ENCODE measurements around the gene PCDHGB7.
"Not testable (repeated sequence)": the region's sequence is repeated elsewhere in the genome, so short reads cannot be mapped to it uniquely, and the experiment has no call there.

PCDHGB7 gene

DNA sequence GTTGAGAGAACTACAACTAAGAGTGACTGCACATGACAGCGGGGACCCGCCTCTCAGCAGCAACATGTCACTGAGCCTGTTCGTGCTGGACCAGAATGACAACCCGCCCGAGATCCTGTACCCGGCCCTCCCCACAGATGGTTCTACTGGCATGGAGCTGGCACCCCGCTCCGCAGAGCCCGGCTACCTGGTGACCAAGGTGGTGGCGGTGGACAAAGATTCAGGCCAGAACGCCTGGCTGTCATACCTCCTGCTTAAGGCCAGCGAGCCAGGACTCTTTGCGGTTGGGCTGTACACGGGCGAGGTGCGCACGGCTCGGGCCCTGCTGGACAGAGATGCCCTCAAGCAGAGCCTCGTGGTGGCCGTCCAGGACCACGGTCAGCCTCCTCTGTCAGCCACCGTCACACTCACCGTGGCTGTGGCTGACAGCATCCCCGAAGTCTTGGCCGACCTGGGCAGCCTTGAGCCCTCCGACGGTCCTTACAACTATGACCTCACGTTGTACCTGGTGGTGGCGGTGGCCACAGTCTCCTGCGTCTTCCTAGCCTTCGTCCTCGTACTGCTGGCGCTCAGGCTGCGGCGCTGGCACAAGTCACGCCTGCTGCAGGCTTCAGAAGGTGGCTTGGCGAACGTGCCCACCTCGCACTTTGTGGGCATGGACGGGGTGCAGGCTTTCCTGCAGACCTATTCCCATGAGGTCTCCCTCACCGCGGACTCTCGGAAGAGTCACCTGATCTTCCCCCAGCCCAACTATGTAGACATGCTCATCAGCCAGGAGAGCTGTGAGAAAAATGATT, 32.8 kb upstream of the PCDHGB7 start:
- no peak overlapping the region for H3K27ac ChIP-seq (ENCODE audit: low read depth, low read length, severe bottlenecking)
- no peaks in the 10 kb centered on the region for H3K36me3 ChIP-seq (ENCODE audit: control insufficient read depth, insufficient read depth, low read length)
- H3K4me3 ChIP-seq (ENCODE audit: extremely low read depth, insufficient read depth, low read length, poor library complexity, severe bottlenecking): no peak overlapping the region
- WGBS, 2 experiments (ENCODE audit: insufficient coverage in 2 of 2): 94 to 95% methylated on average over 39 to 43 of the region's 43 CpGs
- H3K4me1 ChIP-seq (ENCODE audit: control insufficient read depth, insufficient read depth, low read length, poor library complexity, severe bottlenecking): no peaks in the 10 kb centered on the region
- H3K9me3 ChIP-seq (ENCODE audit: control insufficient read depth, low read length): peaks cover 31% of the 10 kb centered on the region

DNA sequence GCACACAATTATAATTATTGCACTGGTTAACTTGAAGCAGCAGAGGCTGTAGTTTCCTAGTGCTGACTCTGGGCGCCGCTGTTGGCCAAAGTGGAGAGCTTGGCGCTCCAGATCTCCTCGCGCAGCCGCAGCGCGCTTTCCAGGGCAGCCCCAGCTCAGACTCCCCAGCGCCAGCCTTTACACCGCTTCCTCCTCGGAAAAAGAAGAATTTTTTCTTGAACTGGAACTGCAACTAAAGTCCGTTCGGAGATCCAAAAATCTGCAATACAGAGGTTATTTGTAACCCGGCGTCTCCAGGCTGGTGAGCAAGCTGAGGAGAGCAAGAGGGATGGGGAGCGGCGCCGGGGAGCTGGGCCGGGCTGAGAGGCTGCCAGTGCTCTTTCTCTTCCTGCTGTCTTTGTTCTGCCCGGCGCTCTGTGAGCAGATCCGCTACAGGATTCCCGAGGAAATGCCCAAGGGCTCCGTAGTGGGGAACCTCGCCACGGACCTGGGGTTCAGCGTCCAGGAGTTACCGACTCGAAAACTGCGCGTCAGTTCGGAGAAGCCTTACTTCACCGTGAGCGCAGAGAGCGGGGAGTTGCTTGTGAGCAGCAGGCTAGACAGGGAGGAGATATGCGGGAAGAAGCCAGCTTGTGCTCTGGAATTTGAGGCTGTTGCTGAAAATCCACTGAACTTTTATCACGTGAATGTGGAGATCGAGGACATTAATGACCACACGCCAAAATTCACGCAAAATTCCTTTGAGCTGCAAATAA, 29.7 kb upstream of the PCDHGB7 start, which contains the start of gene PCDHGB4:
TSS of gene PCDHGB4 (plus strand) at position 142 of the 755 bp plus-strand sequence. CDS start at position 329, 187 bp downstream.
- H3K4me3 ChIP-seq (ENCODE audit: extremely low read depth, insufficient read depth, low read length, poor library complexity, severe bottlenecking): peak within 1 kb of the TSS; percentile 18
- 64 to 74% methylated on average over 12 to 15 of the region's 40 CpGs for WGBS, 2 experiments (ENCODE audit: insufficient coverage in 2 of 2)
- H3K4me1 ChIP-seq (ENCODE audit: control insufficient read depth, insufficient read depth, low read length, poor library complexity, severe bottlenecking); H3K36me3 ChIP-seq (ENCODE audit: control insufficient read depth, insufficient read depth, low read length); H3K27ac ChIP-seq (ENCODE audit: low read depth, low read length, severe bottlenecking): not testable (repeated sequence)
- H3K9me3 ChIP-seq (ENCODE audit: control insufficient read depth, low read length): peaks cover 49% of the 10 kb centered on the region

DNA sequence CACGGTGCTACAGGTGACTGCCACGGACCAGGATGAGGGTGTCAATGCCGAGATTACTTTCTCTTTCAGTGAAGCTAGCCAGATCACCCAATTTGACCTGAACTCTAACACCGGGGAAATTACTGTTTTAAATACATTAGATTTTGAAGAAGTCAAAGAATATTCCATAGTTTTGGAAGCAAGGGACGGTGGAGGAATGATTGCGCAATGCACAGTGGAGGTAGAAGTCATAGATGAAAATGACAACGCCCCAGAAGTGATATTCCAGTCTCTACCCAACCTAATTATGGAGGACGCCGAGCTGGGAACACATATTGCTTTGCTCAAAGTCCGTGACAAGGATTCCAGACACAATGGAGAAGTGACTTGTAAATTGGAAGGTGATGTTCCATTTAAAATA, 28.8 kb upstream of the PCDHGB7 start:
- no peak overlapping the region for H3K4me3 ChIP-seq (ENCODE audit: extremely low read depth, insufficient read depth, low read length, poor library complexity, severe bottlenecking)

GRCh38 chr5:141389153-141390042, 28.1 kb upstream of the PCDHGB7 start:
- H3K4me1 ChIP-seq (ENCODE audit: control insufficient read depth, insufficient read depth, low read length, poor library complexity, severe bottlenecking): no peaks in the 10 kb centered on the region
- H3K4me3 ChIP-seq (ENCODE audit: extremely low read depth, insufficient read depth, low read length, poor library complexity, severe bottlenecking): no peak overlapping the region
- H3K36me3 ChIP-seq (ENCODE audit: control insufficient read depth, insufficient read depth, low read length): peaks cover 15% of the 10 kb centered on the region
- H3K9me3 ChIP-seq (ENCODE audit: control insufficient read depth, low read length): peaks cover 56% of the 10 kb centered on the region
- no peak overlapping the region for H3K27ac ChIP-seq (ENCODE audit: low read depth, low read length, severe bottlenecking)
- 95 to 97% methylated on average over 70 to 77 of the region's 77 CpGs for WGBS, 2 experiments (ENCODE audit: insufficient coverage in 2 of 2)

More for the DNA sequence above, 28.8 kb upstream of the PCDHGB7 start:
- peaks cover 50% of the 10 kb centered on the region for H3K9me3 ChIP-seq (ENCODE audit: control insufficient read depth, low read length)
- WGBS, 2 experiments (ENCODE audit: insufficient coverage in 2 of 2): 94 to 98% methylated on average over 4 to 6 of the region's 10 CpGs
- no peaks in the 10 kb centered on the region for H3K4me1 ChIP-seq (ENCODE audit: control insufficient read depth, insufficient read depth, low read length, poor library complexity, severe bottlenecking)
- peaks cover 14% of the 10 kb centered on the region for H3K36me3 ChIP-seq (ENCODE audit: control insufficient read depth, insufficient read depth, low read length)
- H3K27ac ChIP-seq (ENCODE audit: low read depth, low read length, severe bottlenecking): no peak overlapping the region

DNA sequence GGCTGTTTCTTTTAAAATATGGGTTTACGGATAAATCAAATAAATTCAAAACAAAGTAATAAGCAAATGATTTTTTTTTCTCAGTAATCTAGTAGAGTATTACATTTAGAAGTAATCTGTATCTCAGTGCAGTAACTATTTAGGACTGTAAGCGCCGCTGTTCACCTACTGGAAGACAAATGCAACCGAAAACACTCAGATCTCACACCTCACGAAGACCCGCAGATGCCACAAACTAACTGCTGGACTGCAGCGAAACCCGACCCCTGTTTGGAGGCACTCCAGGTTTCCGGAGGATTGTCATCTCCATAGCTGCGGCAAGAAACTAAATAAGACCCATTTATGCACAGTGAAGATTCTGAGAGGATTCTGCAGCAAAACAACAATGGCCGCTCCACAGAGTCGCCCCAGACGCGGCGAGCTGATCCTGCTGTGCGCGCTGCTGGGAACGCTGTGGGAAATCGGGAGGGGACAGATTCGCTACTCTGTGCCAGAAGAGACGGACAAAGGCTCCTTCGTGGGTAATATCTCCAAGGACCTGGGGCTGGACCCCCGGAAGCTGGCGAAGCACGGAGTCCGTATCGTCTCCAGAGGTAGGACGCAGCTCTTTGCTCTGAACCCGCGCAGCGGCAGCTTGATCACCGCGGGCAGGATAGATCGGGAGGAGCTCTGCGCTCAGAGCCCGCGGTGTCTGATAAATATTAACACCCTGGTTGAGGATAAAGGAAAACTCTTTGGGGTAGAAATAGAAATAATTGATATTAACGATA, 24.9 kb upstream of the PCDHGB7 start, which contains the start of gene PCDHGA8:
TSS of gene PCDHGA8 (plus strand) at position 205 of the 770 bp plus-strand sequence. CDS start at position 386, 181 bp downstream.
- H3K27ac ChIP-seq (ENCODE audit: low read depth, low read length, severe bottlenecking): no peak within 1 kb of the TSS
- 92 to 96% methylated on average over 31 to 37 of the region's 38 CpGs for WGBS, 2 experiments (ENCODE audit: insufficient coverage in 2 of 2)
- peaks cover 15% of the 10 kb centered on the region for H3K36me3 ChIP-seq (ENCODE audit: control insufficient read depth, insufficient read depth, low read length)
- no peaks in the 10 kb centered on the region for H3K4me1 ChIP-seq (ENCODE audit: control insufficient read depth, insufficient read depth, low read length, poor library complexity, severe bottlenecking)
- H3K4me3 ChIP-seq (ENCODE audit: extremely low read depth, insufficient read depth, low read length, poor library complexity, severe bottlenecking): no peak within 1 kb of the TSS
- H3K9me3 ChIP-seq (ENCODE audit: control insufficient read depth, low read length): peaks cover 63% of the 10 kb centered on the region

GRCh38 chr5:141393267-141393666, 24.2 kb upstream of the PCDHGB7 start:
- no peak overlapping the region for H3K4me3 ChIP-seq (ENCODE audit: extremely low read depth, insufficient read depth, low read length, poor library complexity, severe bottlenecking)
- H3K27ac ChIP-seq (ENCODE audit: low read depth, low read length, severe bottlenecking): no peak overlapping the region
- H3K9me3 ChIP-seq (ENCODE audit: control insufficient read depth, low read length): peaks cover 63% of the 10 kb centered on the region
- H3K4me1 ChIP-seq (ENCODE audit: control insufficient read depth, insufficient read depth, low read length, poor library complexity, severe bottlenecking): no peaks in the 10 kb centered on the region
- 95% methylated on average over 19 to 20 of the region's 21 CpGs for WGBS, 2 experiments (ENCODE audit: insufficient coverage in 2 of 2)
- peaks cover 15% of the 10 kb centered on the region for H3K36me3 ChIP-seq (ENCODE audit: control insufficient read depth, insufficient read depth, low read length)

DNA sequence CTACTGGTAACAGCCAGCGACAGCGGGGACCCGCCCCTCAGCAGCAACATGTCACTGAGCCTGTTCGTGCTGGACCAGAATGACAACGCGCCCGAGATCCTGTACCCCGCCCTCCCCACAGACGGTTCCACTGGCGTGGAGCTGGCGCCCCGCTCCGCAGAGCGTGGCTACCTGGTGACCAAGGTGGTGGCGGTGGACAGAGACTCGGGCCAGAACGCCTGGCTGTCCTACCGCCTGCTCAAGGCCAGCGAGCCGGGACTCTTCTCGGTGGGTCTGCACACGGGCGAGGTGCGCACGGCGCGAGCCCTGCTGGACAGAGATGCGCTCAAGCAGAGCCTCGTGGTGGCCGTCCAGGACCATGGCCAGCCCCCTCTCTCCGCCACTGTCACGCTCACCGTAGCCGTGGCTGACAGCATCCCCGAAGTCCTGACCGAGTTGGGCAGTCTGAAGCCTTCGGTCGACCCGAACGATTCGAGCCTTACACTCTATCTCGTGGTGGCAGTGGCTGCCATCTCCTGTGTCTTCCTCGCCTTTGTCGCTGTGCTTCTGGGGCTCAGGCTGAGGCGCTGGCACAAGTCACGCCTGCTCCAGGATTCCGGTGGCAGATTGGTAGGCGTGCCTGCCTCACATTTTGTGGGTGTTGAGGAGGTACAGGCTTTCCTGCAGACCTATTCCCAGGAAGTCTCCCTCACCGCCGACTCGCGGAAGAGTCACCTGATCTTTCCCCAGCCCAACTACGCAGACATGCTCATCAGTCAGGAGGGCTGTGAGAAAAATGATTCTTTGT, 22.9 kb upstream of the PCDHGB7 start:
- not testable (repeated sequence) for H3K4me3 ChIP-seq (ENCODE audit: extremely low read depth, insufficient read depth, low read length, poor library complexity, severe bottlenecking); H3K4me1 ChIP-seq (ENCODE audit: control insufficient read depth, insufficient read depth, low read length, poor library complexity, severe bottlenecking); H3K27ac ChIP-seq (ENCODE audit: low read depth, low read length, severe bottlenecking)
- WGBS, 2 experiments (ENCODE audit: insufficient coverage in 2 of 2): 93 to 96% methylated on average over 18 to 35 of the region's 53 CpGs
- Histone ChIP-seq H3K9me3 (ENCODE audit: control insufficient read depth, low read length) (peaks cover 63% of the 10 kb centered on the region), H3K36me3 (ENCODE audit: control insufficient read depth, insufficient read depth, low read length) (peaks cover 15% of the 10 kb centered on the region)

GRCh38 chr5:141397756-141398551, 19.5 kb upstream of the PCDHGB7 start, which contains the start of gene PCDHGB5:
TSS of gene PCDHGB5 (plus strand) at chr5:141397947. CDS start at chr5:141398128, 181 bp downstream.
- not testable (repeated sequence) for H3K4me1 ChIP-seq (ENCODE audit: control insufficient read depth, insufficient read depth, low read length, poor library complexity, severe bottlenecking); H3K27ac ChIP-seq (ENCODE audit: low read depth, low read length, severe bottlenecking); H3K4me3 ChIP-seq (ENCODE audit: extremely low read depth, insufficient read depth, low read length, poor library complexity, severe bottlenecking)
- H3K9me3 ChIP-seq (ENCODE audit: control insufficient read depth, low read length): peaks cover 48% of the 10 kb centered on the region
- peaks cover 12% of the 10 kb centered on the region for H3K36me3 ChIP-seq (ENCODE audit: control insufficient read depth, insufficient read depth, low read length)
- 85 to 92% methylated on average over 14 of the region's 43 CpGs for WGBS, 2 experiments (ENCODE audit: insufficient coverage in 2 of 2)

DNA sequence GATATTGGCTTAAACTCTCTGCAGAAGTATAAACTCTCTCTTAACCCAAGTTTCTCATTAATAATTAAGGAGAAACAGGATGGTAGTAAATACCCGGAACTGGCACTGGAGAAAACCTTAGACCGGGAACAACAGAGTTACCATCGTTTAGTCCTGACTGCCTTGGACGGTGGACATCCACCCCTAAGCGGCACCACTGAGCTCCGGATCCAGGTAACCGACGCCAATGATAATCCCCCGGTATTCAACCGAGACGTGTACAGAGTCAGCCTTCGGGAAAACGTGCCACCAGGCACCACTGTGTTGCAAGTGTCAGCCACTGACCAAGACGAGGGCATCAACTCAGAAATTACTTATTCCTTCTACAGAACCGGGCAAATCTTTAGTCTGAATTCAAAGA, 18.9 kb upstream of the PCDHGB7 start:
- Histone ChIP-seq H3K4me1 (ENCODE audit: control insufficient read depth, insufficient read depth, low read length, poor library complexity, severe bottlenecking) (no peaks in the 10 kb centered on the region), H3K4me3 (ENCODE audit: extremely low read depth, insufficient read depth, low read length, poor library complexity, severe bottlenecking) (no peak overlapping the region), H3K27ac (ENCODE audit: low read depth, low read length, severe bottlenecking) (no peak overlapping the region), H3K36me3 (ENCODE audit: control insufficient read depth, insufficient read depth, low read length) (peaks cover 6% of the 10 kb centered on the region), H3K9me3 (ENCODE audit: control insufficient read depth, low read length) (peaks cover 47% of the 10 kb centered on the region)
- 91 to 96% methylated on average over 14 of the region's 15 CpGs for WGBS, 2 experiments (ENCODE audit: insufficient coverage in 2 of 2)

Measured in mesodermal cell (in vitro differentiated cells).